WTC11 (cell line): ENCODE results near the gene SPATA12. TPM values are rescaled to one million over a fixed set of nuclear protein-coding genes. Genes with fewer than 3 reads are reported as not detected.

Experiments
- ATAC-seq: fragments of 200-7000 bp; cut with Tn5 transposase; 2 replicates; pipeline ENCODE4 v1.10.0; 2021; ENCODE audit warnings: mild to moderate bottlenecking, moderate library complexity
- CTCF ChIA-PET: fragments of 300-600 bp; sonication (Branson Sonifier 250); formaldehyde crosslinking; loops from one replicate; lab custom pipeline; 2021; ENCODE audit warnings: antibody characterized with exemption; lab: Charles Lee
- POLR2A ChIA-PET: fragments of 350-600 bp; sonication (Branson Sonifier 250); formaldehyde crosslinking; loops from one replicate; lab custom pipeline; 2021; ENCODE audit warnings: antibody characterized with exemption; lab: Charles Lee
- DNase-seq: peaks from one replicate; pipeline ENCODE4 v3.0.0; 2021; ENCODE audit warnings: low spot score
- H3K27ac Mint-ChIP-seq: 2 replicates; pipeline ENCODE4 v1.8.0; 2021; ENCODE audit warnings: mixed read lengths
- H3K27me3 Mint-ChIP-seq: 2 replicates; pipeline ENCODE4 v1.8.0; 2021; ENCODE audit warnings: low read depth, mild to moderate bottlenecking, moderate library complexity, mixed read lengths
- H3K36me3 Mint-ChIP-seq: 2 replicates; pipeline ENCODE4 v1.8.0; 2021; ENCODE audit warnings: mixed read lengths
- H3K4me1 Mint-ChIP-seq: 2 replicates; pipeline ENCODE4 v1.8.0; 2022; ENCODE audit warnings: mixed read lengths
- H3K4me3 Mint-ChIP-seq: 2 replicates; pipeline ENCODE4 v1.8.0; 2021; ENCODE audit warnings: mild to moderate bottlenecking, moderate library complexity, mixed read lengths
- H3K9me3 Mint-ChIP-seq: 2 replicates; pipeline ENCODE4 v1.8.0; 2021; ENCODE audit warnings: mixed read lengths
- FOXP1 ChIP-seq: sonication (generic); formaldehyde crosslinking; IDR thresholded peaks from 2 replicates; pipeline ENCODE4 v1.8.0; 2022; ENCODE audit warnings: missing genetic modification reagents, mild to moderate bottlenecking, moderate library complexity, borderline replicate concordance
- IRF2 ChIP-seq: sonication (generic); formaldehyde crosslinking; IDR thresholded peaks from 2 replicates; pipeline ENCODE4 v1.8.0; 2022; ENCODE audit warnings: low read depth, missing genetic modification reagents, borderline replicate concordance
- NFYB ChIP-seq: sonication (generic); formaldehyde crosslinking; conservative IDR thresholded peaks from 2 replicates; pipeline ENCODE4 v1.8.0; 2022; ENCODE audit warnings: low read depth, missing genetic modification reagents
- RELA ChIP-seq: sonication (generic); formaldehyde crosslinking; IDR thresholded peaks from 2 replicates; pipeline ENCODE4 v1.8.1; 2022; ENCODE audit warnings: missing genetic modification reagents, mild to moderate bottlenecking, borderline replicate concordance
- TEAD1 ChIP-seq: sonication (generic); formaldehyde crosslinking; IDR thresholded peaks from 2 replicates; pipeline ENCODE4 v1.8.0; 2022; ENCODE audit warnings: mild to moderate bottlenecking, missing genetic modification reagents
- ZNF121 ChIP-seq: sonication (generic); formaldehyde crosslinking; IDR thresholded peaks from 2 replicates; pipeline ENCODE4 v1.8.0; 2023; ENCODE audit warnings: missing genetic modification reagents
- ZNF317 ChIP-seq: sonication (generic); formaldehyde crosslinking; IDR thresholded peaks from 2 replicates; pipeline ENCODE4 v1.8.1; 2023; ENCODE audit warnings: low read depth, mild to moderate bottlenecking, moderate library complexity, missing genetic modification reagents, borderline replicate concordance
- ZNF416 ChIP-seq: fragments of 250-450 bp; sonication (Bioruptor Pico); IDR thresholded peaks from 2 replicates; pipeline ENCODE4 v1.9.0; 2021; ENCODE audit warnings: mild to moderate bottlenecking, inconsistent platforms
- total RNA-seq: library from RNA; stranded (reverse); gene quantifications from 3 replicates; pipeline ENCODE4 v1.2.3, GENCODE V29; 2021
- TF ChIP-seq, protein P1 (sequence below): sonication (generic); formaldehyde crosslinking; conservative IDR thresholded peaks from 2 replicates; pipeline ENCODE4 v1.8.1; 2023; ENCODE audit warnings: mild to moderate bottlenecking, low read depth, missing genetic modification reagents, moderate library complexity
- TF ChIP-seq, protein P2 (sequence below): sonication (generic); formaldehyde crosslinking; IDR thresholded peaks from 2 replicates; pipeline ENCODE4 v1.8.0; 2023; ENCODE audit warnings: missing genetic modification reagents
- TF ChIP-seq, protein P3 (sequence below): fragments of 200-600 bp; IDR thresholded peaks from 2 replicates; pipeline ENCODE4 v1.8.0; 2022; ENCODE audit warnings: antibody characterized with exemption
- TF ChIP-seq, protein P4 (sequence below): fragments of 250-450 bp; sonication (Bioruptor Pico); IDR thresholded peaks from 2 replicates; pipeline ENCODE4 v2.1.2; 2022; ENCODE audit warnings: mild to moderate bottlenecking, moderate library complexity

The SPATA12 gene
- total RNA-seq, 1 experiment from 2014 or later: 0.39 TPM

DNA sequence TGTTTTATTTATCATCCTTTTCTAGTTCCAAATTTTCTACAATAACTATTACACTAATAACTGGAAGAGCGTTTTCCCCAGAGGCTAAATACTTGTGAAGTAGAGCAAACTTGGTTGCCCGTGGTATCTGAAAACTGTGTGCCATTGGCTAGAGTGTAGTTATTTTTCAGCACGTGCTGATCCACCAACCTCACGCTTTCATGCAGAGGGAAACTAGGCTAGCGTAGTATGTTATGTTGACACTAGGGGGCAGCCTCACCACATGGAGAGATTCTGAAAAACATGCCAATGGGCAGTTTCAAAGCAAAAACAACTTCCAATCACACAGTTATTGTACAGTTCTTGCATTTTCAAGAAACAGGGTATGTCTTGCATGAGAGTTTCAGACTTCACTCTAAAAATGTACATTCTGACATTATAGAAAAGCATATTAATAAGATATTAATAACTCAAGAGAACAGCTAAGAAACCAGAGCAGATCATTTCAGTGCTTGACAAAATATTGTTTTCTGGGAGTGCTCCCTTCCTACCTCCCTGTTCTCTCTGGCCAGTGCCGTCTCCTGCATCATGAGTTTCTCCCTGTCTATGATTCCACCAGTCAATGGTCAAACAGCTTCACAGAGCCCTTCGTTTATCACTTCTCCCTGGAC, 39.7 kb downstream of the SPATA12 start:
- ATAC-seq: peak; percentile 69

DNA sequence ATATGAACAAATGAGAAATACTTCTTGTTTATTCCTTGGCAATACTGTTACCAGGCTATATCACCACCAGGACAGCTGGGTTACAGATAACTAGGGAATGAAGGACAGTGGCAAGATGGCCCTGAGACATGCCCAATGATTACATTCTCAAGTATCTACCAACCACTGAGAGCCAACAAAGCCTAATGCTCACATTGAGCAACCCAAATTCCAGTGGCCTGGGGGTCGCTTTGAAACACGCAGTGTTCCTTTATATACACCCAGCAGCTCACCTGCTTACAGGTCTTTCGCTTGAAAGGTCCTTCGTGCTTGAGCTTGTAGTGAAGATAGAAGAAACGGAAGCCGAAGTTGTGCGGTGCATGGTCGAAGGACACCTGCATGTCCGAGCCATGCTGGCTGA, 45.1 kb downstream of the SPATA12 start:
- DNase-seq: no peak
- Mint-ChIP-seq H3K27me3 (no peaks in the 10 kb centered on the region), H3K4me3 (no peak overlapping the region)
- TF ChIP-seq ZNF317 (CRISPR knock-in tag) (no peak), IRF2 (CRISPR knock-in tag) (no peak)
- TF ChIP-seq, protein P1, sequence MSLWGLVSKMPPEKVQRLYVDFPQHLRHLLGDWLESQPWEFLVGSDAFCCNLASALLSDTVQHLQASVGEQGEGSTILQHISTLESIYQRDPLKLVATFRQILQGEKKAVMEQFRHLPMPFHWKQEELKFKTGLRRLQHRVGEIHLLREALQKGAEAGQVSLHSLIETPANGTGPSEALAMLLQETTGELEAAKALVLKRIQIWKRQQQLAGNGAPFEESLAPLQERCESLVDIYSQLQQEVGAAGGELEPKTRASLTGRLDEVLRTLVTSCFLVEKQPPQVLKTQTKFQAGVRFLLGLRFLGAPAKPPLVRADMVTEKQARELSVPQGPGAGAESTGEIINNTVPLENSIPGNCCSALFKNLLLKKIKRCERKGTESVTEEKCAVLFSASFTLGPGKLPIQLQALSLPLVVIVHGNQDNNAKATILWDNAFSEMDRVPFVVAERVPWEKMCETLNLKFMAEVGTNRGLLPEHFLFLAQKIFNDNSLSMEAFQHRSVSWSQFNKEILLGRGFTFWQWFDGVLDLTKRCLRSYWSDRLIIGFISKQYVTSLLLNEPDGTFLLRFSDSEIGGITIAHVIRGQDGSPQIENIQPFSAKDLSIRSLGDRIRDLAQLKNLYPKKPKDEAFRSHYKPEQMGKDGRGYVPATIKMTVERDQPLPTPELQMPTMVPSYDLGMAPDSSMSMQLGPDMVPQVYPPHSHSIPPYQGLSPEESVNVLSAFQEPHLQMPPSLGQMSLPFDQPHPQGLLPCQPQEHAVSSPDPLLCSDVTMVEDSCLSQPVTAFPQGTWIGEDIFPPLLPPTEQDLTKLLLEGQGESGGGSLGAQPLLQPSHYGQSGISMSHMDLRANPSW (CRISPR knock-in tag): no peak
- TF ChIP-seq, all 79 proteins: peak for 0
- CTCF ChIA-PET: no interaction called here
- POLR2A ChIA-PET: no interaction called here
- peaks cover 74% of the 10 kb centered on the region for H3K36me3 Mint-ChIP-seq
- H3K4me1 Mint-ChIP-seq: peaks cover 29% of the 10 kb centered on the region
- ATAC-seq: no peak
- H3K27ac Mint-ChIP-seq: peak overlapping the region; percentile 34; the same call in 1 of the 2 replicates
- H3K9me3 Mint-ChIP-seq: no peaks in the 10 kb centered on the region

More for the DNA sequence above, 39.7 kb downstream of the SPATA12 start:
- Mint-ChIP-seq H3K4me3 (no peak overlapping the region), H3K27me3 (no peaks in the 10 kb centered on the region), H3K36me3 (peaks cover 73% of the 10 kb centered on the region), H3K9me3 (no peaks in the 10 kb centered on the region), H3K4me1 (peaks cover 25% of the 10 kb centered on the region), H3K27ac (peak overlapping the region; percentile 72)
- ChIA-PET POLR2A (no interaction called here), CTCF (interaction anchor here (0.6 to 3.8 kb wide), 22 partner anchors 9 to 128 kb away, joined by 3 to 20 read pairs (median 4); partner anchors contain the start of gene APPL1)
- TF ChIP-seq ZNF416 (CRISPR knock-in tag): no peak
- no peak for TF ChIP-seq FOXP1 (CRISPR knock-in tag)
- TF ChIP-seq, protein P2, sequence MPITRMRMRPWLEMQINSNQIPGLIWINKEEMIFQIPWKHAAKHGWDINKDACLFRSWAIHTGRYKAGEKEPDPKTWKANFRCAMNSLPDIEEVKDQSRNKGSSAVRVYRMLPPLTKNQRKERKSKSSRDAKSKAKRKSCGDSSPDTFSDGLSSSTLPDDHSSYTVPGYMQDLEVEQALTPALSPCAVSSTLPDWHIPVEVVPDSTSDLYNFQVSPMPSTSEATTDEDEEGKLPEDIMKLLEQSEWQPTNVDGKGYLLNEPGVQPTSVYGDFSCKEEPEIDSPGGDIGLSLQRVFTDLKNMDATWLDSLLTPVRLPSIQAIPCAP (CRISPR knock-in tag): no peak
- TF ChIP-seq, protein P3, sequence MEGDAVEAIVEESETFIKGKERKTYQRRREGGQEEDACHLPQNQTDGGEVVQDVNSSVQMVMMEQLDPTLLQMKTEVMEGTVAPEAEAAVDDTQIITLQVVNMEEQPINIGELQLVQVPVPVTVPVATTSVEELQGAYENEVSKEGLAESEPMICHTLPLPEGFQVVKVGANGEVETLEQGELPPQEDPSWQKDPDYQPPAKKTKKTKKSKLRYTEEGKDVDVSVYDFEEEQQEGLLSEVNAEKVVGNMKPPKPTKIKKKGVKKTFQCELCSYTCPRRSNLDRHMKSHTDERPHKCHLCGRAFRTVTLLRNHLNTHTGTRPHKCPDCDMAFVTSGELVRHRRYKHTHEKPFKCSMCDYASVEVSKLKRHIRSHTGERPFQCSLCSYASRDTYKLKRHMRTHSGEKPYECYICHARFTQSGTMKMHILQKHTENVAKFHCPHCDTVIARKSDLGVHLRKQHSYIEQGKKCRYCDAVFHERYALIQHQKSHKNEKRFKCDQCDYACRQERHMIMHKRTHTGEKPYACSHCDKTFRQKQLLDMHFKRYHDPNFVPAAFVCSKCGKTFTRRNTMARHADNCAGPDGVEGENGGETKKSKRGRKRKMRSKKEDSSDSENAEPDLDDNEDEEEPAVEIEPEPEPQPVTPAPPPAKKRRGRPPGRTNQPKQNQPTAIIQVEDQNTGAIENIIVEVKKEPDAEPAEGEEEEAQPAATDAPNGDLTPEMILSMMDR: peak; percentile 93
- peak; percentile 37; the same call in 1 of the 2 replicates for TF ChIP-seq TEAD1
- DNase-seq: peak; percentile 70

DNA sequence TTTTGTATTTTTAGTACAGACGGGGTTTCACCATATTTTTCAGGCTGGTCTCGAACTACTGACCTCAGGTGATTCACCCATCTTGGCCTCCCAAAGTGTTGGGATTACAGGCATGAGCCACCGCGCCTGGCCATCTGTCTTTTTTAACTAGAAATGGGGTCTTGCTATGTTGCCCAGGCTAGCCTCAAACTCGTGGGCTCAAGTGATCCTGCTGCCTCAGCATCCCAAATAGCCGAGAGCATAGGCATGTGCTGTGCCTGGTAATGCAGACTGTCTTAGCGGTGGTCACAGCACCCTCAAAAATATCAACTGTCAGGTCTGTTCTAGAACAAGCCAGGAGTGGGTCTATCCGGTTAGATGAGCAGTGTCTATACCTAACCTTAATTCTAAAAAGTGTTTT, 48.2 kb downstream of the SPATA12 start:
- TF ChIP-seq NFYB (no peak), ZNF121 (CRISPR knock-in tag) (peak; percentile 98), RELA (no peak)
- TF ChIP-seq, protein P4, sequence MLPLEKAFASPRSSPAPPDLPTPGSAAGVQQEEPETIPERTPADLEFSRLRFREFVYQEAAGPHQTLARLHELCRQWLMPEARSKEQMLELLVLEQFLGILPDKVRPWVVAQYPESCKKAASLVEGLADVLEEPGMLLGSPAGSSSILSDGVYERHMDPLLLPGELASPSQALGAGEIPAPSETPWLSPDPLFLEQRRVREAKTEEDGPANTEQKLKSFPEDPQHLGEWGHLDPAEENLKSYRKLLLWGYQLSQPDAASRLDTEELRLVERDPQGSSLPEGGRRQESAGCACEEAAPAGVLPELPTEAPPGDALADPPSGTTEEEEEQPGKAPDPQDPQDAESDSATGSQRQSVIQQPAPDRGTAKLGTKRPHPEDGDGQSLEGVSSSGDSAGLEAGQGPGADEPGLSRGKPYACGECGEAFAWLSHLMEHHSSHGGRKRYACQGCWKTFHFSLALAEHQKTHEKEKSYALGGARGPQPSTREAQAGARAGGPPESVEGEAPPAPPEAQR (CRISPR knock-in tag): no peak
- Mint-ChIP-seq H3K4me1 (peaks cover 37% of the 10 kb centered on the region), H3K27me3 (no peaks in the 10 kb centered on the region), H3K36me3 (peaks cover 66% of the 10 kb centered on the region), H3K4me3 (no peak overlapping the region), H3K27ac (no peak overlapping the region), H3K9me3 (no peaks in the 10 kb centered on the region)
- CTCF ChIA-PET: no interaction called here
- no peak for DNase-seq
- ATAC-seq: no peak
- POLR2A ChIA-PET: no interaction called here
